Ovary (tissue), 9 donors: ENCODE data around the gene MRTFA. TPM values are rescaled to one million over a fixed set of nuclear protein-coding genes. Genes with fewer than 3 reads are reported as not detected.

Experiments
- DNase-seq, 5 donors: peaks; one replicate each; pipeline ENCODE4 v3.0.0-alpha.2; 2019 to 2020
- H3K27ac ChIP-seq, 2 donors: fragments of 200-600 bp; one replicate each; pipeline versions ENCODE4 v1.5.1 to v1.8.0; 2019 to 2022
- H3K27me3 ChIP-seq: fragments of 200-600 bp; one replicate; pipeline ENCODE4 v1.8.0; 2022
- H3K36me3 ChIP-seq: fragments of 200-600 bp; sonication (generic); one replicate; pipeline ENCODE4 v1.5.1; 2019
- H3K4me1 ChIP-seq: one replicate; pipeline ENCODE4 v1.8.1; 2013; ENCODE audit warnings: mild to moderate bottlenecking, moderate library complexity; ENCODE audit not compliant: insufficient read depth
- H3K4me3 ChIP-seq: fragments of 200-600 bp; sonication (generic); one replicate; pipeline ENCODE4 v1.5.1; 2017
- H3K9me3 ChIP-seq, 2 donors: fragments of 200-600 bp in 1 of 2; sonication (generic) in 1 of 2; one replicate each; pipeline versions ENCODE4 v1.5.1 to v1.8.1; 2013 to 2019; ENCODE audit warnings: mild to moderate bottlenecking in 1 of 2, moderate library complexity in 1 of 2
- CTCF ChIP-seq, 3 donors: fragments of 450-650 bp in 2 of 3; fragments of 200-600 bp in 1 of 3; IDR thresholded peaks; one replicate each; pipeline versions ENCODE4 v1.5.1 to v1.8.0; 2016 to 2022; ENCODE audit warnings: antibody characterized with exemption in 3 of 3, mild to moderate bottlenecking in 1 of 3
- EP300 ChIP-seq: sonication (generic); formaldehyde crosslinking; IDR thresholded peaks from one replicate; pipeline ENCODE4 v1.6.1; 2017; ENCODE audit warnings: antibody characterized with exemption
- POLR2A ChIP-seq: fragments of 450-650 bp; IDR thresholded peaks from one replicate; pipeline ENCODE4 v1.6.1; 2017; ENCODE audit warnings: antibody characterized with exemption, mild to moderate bottlenecking, moderate library complexity
- WGBS, 3 donors: extraction: QIAGEN DNeasy Blood & Tissue Kit in 1 of 3; methylation state at CpG; one replicate each; pipeline versions ENCODE4 v1.1.5 to v1.1.7; 2013 to 2017; 5-methylcytosine and 5-hydroxymethylcytosine counted together
- intact Hi-C, 4 donors: fragments of 100-400 bp; cut with DNase I; formaldehyde crosslinking; loops; one replicate each; pipeline versions ENCODE4 v1.11.0 to v1.15.1; 2022 to 2023
- polyA plus RNA-seq, 2 donors: library from polyadenylated mRNA; stranded (reverse); fragments of 200-250 nt in 1 of 2; fragments of 350-450 nt in 1 of 2; fragmentation: Illumina TruSeq in 1 of 2; extraction: RNeasy Lipid Tissue Mini Kit (QIAGEN cat#74804) in 1 of 2; gene quantifications; one replicate each; pipeline ENCODE4 v1.2.3, GENCODE V29; 2013 to 2014
- total RNA-seq, 7 donors: library from RNA; depleted of rRNA in 2 of 7; stranded (reverse); fragments of >200 nt in 2 of 7; fragmentation: NEBNext Ultra II Directional in 3 of 7; extraction: Animal tissue kit (Norgen Biotek cat#: 25700) in 3 of 7; gene quantifications; one replicate each; pipeline versions ENCODE4 v1.1.0 to v1.2.4, GENCODE V29; 2016 to 2023
- donor health status: DM: no; HTN: no; CAD: no; lungs with moderate emphysema.
- donor health status: DM: no; HTN: no; CAD: no.
- donor health status: Bipolar disorder and iron deficiency.
- donor health status: DM: yes; HTN: yes; CAD: no.
- donor health status: DM: no; HTN: no; CAD: no.
- donor health status: DM: yes; HTN: yes; CAD: no.

The MRTFA gene
- total and polyA plus RNA-seq, 9 donors, result 15.4 to 59.7 (median 54.9) TPM

GRCh38 chr22:40451210-40451609, 185.3 kb downstream of the MRTFA start:
- H3K27me3 ChIP-seq, result no peaks in the 10 kb centered on the region
- DNase-seq, result no peak
- peaks cover 18% of the 10 kb centered on the region for H3K4me1 ChIP-seq
- 74 to 84% (median 82%) methylated on average over 8 of the region's 8 CpGs for WGBS, 3 donors
- H3K4me3 ChIP-seq, result no peak overlapping the region
- TF ChIP-seq EP300 (no peak), POLR2A (no peak), CTCF (IDR thresholded peaks at IDR 0.05) (no peak)
- no peak overlapping the region for H3K27ac ChIP-seq
- H3K36me3 ChIP-seq, result no peaks in the 10 kb centered on the region
- no peaks in the 10 kb centered on the region for H3K9me3 ChIP-seq
- intact Hi-C loops, result no loop called here

- 60 to 70% (median 68%) methylated on average over 3 of the region's 3 CpGs for WGBS, 3 donors
- no peak for DNase-seq
- Histone ChIP-seq H3K4me3 (no peak overlapping the region), H3K9me3 (no peaks in the 10 kb centered on the region), H3K27ac (no peak overlapping the region), H3K4me1 (peaks cover 18% of the 10 kb centered on the region), H3K36me3 (no peaks in the 10 kb centered on the region), H3K27me3 (no peaks in the 10 kb centered on the region)
- no peak for TF ChIP-seq CTCF (IDR thresholded peaks at IDR 0.05)
- no peak for TF ChIP-seq POLR2A
- no peak for TF ChIP-seq EP300
- intact Hi-C loops, result no loop called here
These were observed 185.9 kb downstream of the MRTFA start for GRCh38 chr22:40450616-40451015.

GRCh38 chr22:40449676-40450035, 186.9 kb downstream of the MRTFA start:
- Histone ChIP-seq H3K27me3 (no peaks in the 10 kb centered on the region), H3K4me3 (no peak overlapping the region), H3K4me1 (peaks cover 18% of the 10 kb centered on the region), H3K9me3 (no peaks in the 10 kb centered on the region), H3K27ac (no peak overlapping the region), H3K36me3 (no peaks in the 10 kb centered on the region)
- DNase-seq, result no peak
- intact Hi-C loops, result no loop called here
- no peak for TF ChIP-seq CTCF (IDR thresholded peaks at IDR 0.05)
- TF ChIP-seq EP300, result no peak
- no peak for TF ChIP-seq POLR2A

- Histone ChIP-seq H3K4me1 (peaks cover 5% of the 10 kb centered on the region), H3K4me3 (no peak overlapping the region), H3K27me3 (no peaks in the 10 kb centered on the region), H3K27ac (no peak overlapping the region), H3K9me3 (no peaks in the 10 kb centered on the region), H3K36me3 (no peaks in the 10 kb centered on the region)
- TF ChIP-seq POLR2A (no peak), CTCF (IDR thresholded peaks at IDR 0.05) (no peak), EP300 (no peak)
- intact Hi-C loops, result no loop called here
- 92 to 97% (median 97%) methylated on average over 1 of the region's 1 CpG for WGBS, 3 donors
- DNase-seq, result no peak
These were observed 190.3 kb downstream of the MRTFA start for GRCh38 chr22:40446203-40446602.
